Naive thymus-derived CD4-positive, alpha-beta T cell (primary cell): Measurements from ENCODE around the gene MRPL23. TPM values are rescaled to one million over a fixed set of nuclear protein-coding genes. Genes with fewer than 3 reads are reported as not detected.

Experiments
- ATAC-seq: fragments of 150-1000 bp; cut with Tn5 transposase; 2 replicates; pipeline ENCODE4 v1.10.0; 2021; ENCODE audit warnings: mild to moderate bottlenecking, moderate library complexity
- CTCF ChIA-PET: fragments of 350-600 bp; sonication (Branson Sonifier 250); formaldehyde crosslinking; loops from one replicate; lab custom pipeline; 2021; ENCODE audit warnings: antibody characterized with exemption; lab: Charles Lee
- POLR2A ChIA-PET: fragments of 350-600 bp; sonication (Branson Sonifier 250); formaldehyde crosslinking; loops from one replicate; lab custom pipeline; 2021; ENCODE audit warnings: antibody characterized with exemption, inconsistent platforms; lab: Charles Lee
- DNase-seq, 9 donors: peaks; one replicate each; pipeline versions ENCODE4 v3.0.0 to v3.0.0-alpha.2; 2020 to 2022; ENCODE audit warnings: mixed read lengths in 1 of 9
- H3K27ac ChIP-seq: one replicate; pipeline ENCODE4 v1.7.0; 2013; ENCODE audit warnings: mild to moderate bottlenecking, low read depth, low read length, moderate library complexity
- H3K27me3 ChIP-seq, 2 donors: one replicate each; pipeline ENCODE4 v1.7.0; 2013; ENCODE audit warnings: low read length in 2 of 2, mild to moderate bottlenecking in 2 of 2, moderate library complexity in 2 of 2; ENCODE audit not compliant: control insufficient read depth in 2 of 2, insufficient read depth in 2 of 2
- H3K36me3 ChIP-seq, 3 experiments: 1 replicate in 2 of 3; 2 replicates in 1 of 3; pipeline ENCODE4 v1.7.0; 2013; ENCODE audit warnings: low read length in 3 of 3, mild to moderate bottlenecking in 3 of 3, moderate library complexity in 1 of 3; ENCODE audit not compliant: insufficient read depth in 3 of 3, control insufficient read depth in 2 of 3
- H3K4me1 ChIP-seq, 2 donors: one replicate each; pipeline ENCODE4 v1.7.0; 2013; ENCODE audit warnings: low read length in 2 of 2, mild to moderate bottlenecking in 2 of 2, moderate library complexity in 1 of 2; ENCODE audit not compliant: control insufficient read depth in 2 of 2, insufficient read depth in 2 of 2
- H3K4me3 ChIP-seq: 2 replicates; pipeline ENCODE4 v1.7.0; 2013; ENCODE audit warnings: mild to moderate bottlenecking, low read length
- H3K9me3 ChIP-seq, 3 experiments: 1 replicate in 2 of 3; 2 replicates in 1 of 3; pipeline ENCODE4 v1.7.0; 2013; ENCODE audit warnings: low read length in 3 of 3; ENCODE audit not compliant: control insufficient read depth in 2 of 3
- H3K27ac Mint-ChIP-seq, 9 donors: one replicate each; pipeline ENCODE4 v1.8.0; 2020 to 2022; ENCODE audit warnings: mixed read lengths in 9 of 9, mild to moderate bottlenecking in 8 of 9, moderate library complexity in 5 of 9, inconsistent platforms in 2 of 9
- H3K27me3 Mint-ChIP-seq, 5 donors: one replicate each; pipeline ENCODE4 v1.8.0; 2021 to 2022; ENCODE audit warnings: mixed read lengths in 5 of 5, mild to moderate bottlenecking in 1 of 5
- H3K36me3 Mint-ChIP-seq, 5 donors: one replicate each; pipeline ENCODE4 v1.8.0; 2020 to 2022; ENCODE audit warnings: mixed read lengths in 5 of 5, mild to moderate bottlenecking in 3 of 5, inconsistent platforms in 1 of 5
- H3K4me1 Mint-ChIP-seq, 7 donors: one replicate each; pipeline ENCODE4 v1.8.0; 2020 to 2022; ENCODE audit warnings: mixed read lengths in 7 of 7, mild to moderate bottlenecking in 3 of 7, inconsistent platforms in 1 of 7
- H3K4me3 Mint-ChIP-seq, 10 donors: one replicate each; pipeline ENCODE4 v1.8.0; 2020 to 2022; ENCODE audit warnings: mild to moderate bottlenecking in 10 of 10, mixed read lengths in 10 of 10, moderate library complexity in 6 of 10, inconsistent platforms in 2 of 10
- H3K9me3 Mint-ChIP-seq, 11 donors: one replicate each; pipeline ENCODE4 v1.8.0; 2020 to 2022; ENCODE audit warnings: mixed read lengths in 11 of 11, mild to moderate bottlenecking in 4 of 11, inconsistent platforms in 1 of 11, moderate library complexity in 1 of 11
- intact Hi-C, 2 donors: fragments of 100-400 bp; cut with micrococcal nuclease; formaldehyde crosslinking; loops; one replicate each; pipeline ENCODE4 v1.15.1; 2023
- polyA plus RNA-seq, 2 donors: library from polyadenylated mRNA; unstranded; fragments of 300-500 nt; fragmentation: Illumina TruSeq; gene quantifications; one replicate each; pipeline ENCODE4 v1.2.3, GENCODE V29; 2021
- total RNA-seq, 6 experiments: library from RNA in 5 of 6; stranded (reverse) in 5 of 6; gene quantifications; 1 replicate in 5 of 6; 2 replicates in 1 of 6; pipeline ENCODE4 v1.2.3 and lab custom pipeline; 2021 to 2026

MRPL23 gene
- total and polyA plus RNA-seq, 7 experiments from 2014 or later = 11.3 to 54.8 (median 46.9) TPM

GRCh38 chr11:1924181-1924580, 23.0 kb upstream of the MRPL23 start:
- Histone ChIP-seq H3K27me3 (no peaks in the 10 kb centered on the region), H3K36me3 (no peaks in the 10 kb centered on the region), H3K4me3 (no peak overlapping the region), H3K27ac (no peak overlapping the region), H3K9me3 (no peaks in the 10 kb centered on the region), H3K4me1 (no peaks in the 10 kb centered on the region)
- no peaks in the 10 kb centered on the region for H3K9me3 Mint-ChIP-seq
- no peaks in the 10 kb centered on the region for H3K36me3 Mint-ChIP-seq
- no peak overlapping the region for H3K4me3 Mint-ChIP-seq
- intact Hi-C loops = no loop called here
- ChIA-PET POLR2A (interaction anchor here (0.5 kb wide), 1 partner anchor 34 kb away, joined by 3 read pairs; no protein-coding TSS in a partner anchor), CTCF (no interaction called here)
- H3K27ac Mint-ChIP-seq = peak overlapping the region in 1 of 9 donors; percentile 48
- peaks cover 3 to 10% (median 7%) of the 10 kb centered on the region in 7 donors for H3K4me1 Mint-ChIP-seq
- H3K27me3 Mint-ChIP-seq = peaks cover 0 to 7% (median 3%) of the 10 kb centered on the region in 5 donors
- DNase-seq (no peak), ATAC-seq (no peak)

GRCh38 chr11:1924646-1925372, 22.3 kb upstream of the MRPL23 start:
- Mint-ChIP-seq H3K9me3 (no peaks in the 10 kb centered on the region), H3K27me3 (peaks cover 0 to 7% (median 3%) of the 10 kb centered on the region in 5 donors)
- no peak for DNase-seq

GRCh38 chr11:1925373-1926155, 21.6 kb upstream of the MRPL23 start:
- DNase-seq = no peak
- peaks cover 0 to 7% (median 3%) of the 10 kb centered on the region in 5 donors for H3K27me3 Mint-ChIP-seq
- Histone ChIP-seq H3K4me1 (no peaks in the 10 kb centered on the region), H3K9me3 (no peaks in the 10 kb centered on the region), H3K27me3 (no peaks in the 10 kb centered on the region), H3K36me3 (no peaks in the 10 kb centered on the region), H3K27ac (no peak overlapping the region), H3K4me3 (no peak overlapping the region)
- H3K9me3 Mint-ChIP-seq = no peaks in the 10 kb centered on the region
- no peak overlapping the region for H3K27ac Mint-ChIP-seq
- H3K36me3 Mint-ChIP-seq = no peaks in the 10 kb centered on the region
- H3K4me1 Mint-ChIP-seq = peaks cover 3 to 14% (median 10%) of the 10 kb centered on the region in 7 donors
- no peak overlapping the region for H3K4me3 Mint-ChIP-seq
- ChIA-PET POLR2A (no interaction called here), CTCF (no interaction called here)
- intact Hi-C loops = no loop called here
- no peak for ATAC-seq

More at GRCh38 chr11:1924646-1925372, 22.3 kb upstream of the MRPL23 start:
- no peak overlapping the region for H3K4me3 ChIP-seq
- CTCF ChIA-PET = no interaction called here
- no peak overlapping the region for H3K27ac Mint-ChIP-seq
- no peaks in the 10 kb centered on the region for H3K27me3 ChIP-seq
- peaks cover 3 to 10% (median 7%) of the 10 kb centered on the region in 7 donors for H3K4me1 Mint-ChIP-seq
- POLR2A ChIA-PET = interaction anchor here (0.5 kb wide), 1 partner anchor 34 kb away, joined by 3 read pairs; no protein-coding TSS in a partner anchor
- no peaks in the 10 kb centered on the region for H3K9me3 ChIP-seq
- no peak overlapping the region for H3K4me3 Mint-ChIP-seq
- ATAC-seq = no peak
- H3K27ac ChIP-seq = no peak overlapping the region
- intact Hi-C loops = no loop called here
- no peaks in the 10 kb centered on the region for H3K36me3 Mint-ChIP-seq
- no peaks in the 10 kb centered on the region for H3K36me3 ChIP-seq
- H3K4me1 ChIP-seq = no peaks in the 10 kb centered on the region

GRCh38 chr11:1926156-1927025, 20.7 kb upstream of the MRPL23 start:
- no peaks in the 10 kb centered on the region for H3K36me3 ChIP-seq
- no peaks in the 10 kb centered on the region for H3K9me3 ChIP-seq
- Mint-ChIP-seq H3K4me1 (peaks cover 3 to 16% (median 10%) of the 10 kb centered on the region in 7 donors), H3K27ac (peak overlapping the region in 1 of 9 donors; percentile 34), H3K4me3 (no peak overlapping the region), H3K9me3 (no peaks in the 10 kb centered on the region), H3K36me3 (no peaks in the 10 kb centered on the region), H3K27me3 (peaks cover 0 to 7% (median 5%) of the 10 kb centered on the region in 5 donors)
- H3K4me3 ChIP-seq = no peak overlapping the region
- H3K27ac ChIP-seq = no peak overlapping the region
- DNase-seq (no peak), ATAC-seq (peak; percentile 37)
- ChIA-PET POLR2A (no interaction called here), CTCF (no interaction called here)
- no peaks in the 10 kb centered on the region for H3K4me1 ChIP-seq
- no peaks in the 10 kb centered on the region for H3K27me3 ChIP-seq
- intact Hi-C loops = no loop called here

- intact Hi-C loops = no loop called here
- peaks cover 3 to 20% (median 11%) of the 10 kb centered on the region in 7 donors for H3K4me1 Mint-ChIP-seq
- no peak overlapping the region for H3K27ac Mint-ChIP-seq
These were observed 19.9 kb upstream of the MRPL23 start for GRCh38 chr11:1927026-1927847.

More at GRCh38 chr11:1927026-1927847, 19.9 kb upstream of the MRPL23 start:
- Histone ChIP-seq H3K27me3 (no peaks in the 10 kb centered on the region), H3K9me3 (no peaks in the 10 kb centered on the region), H3K4me3 (no peak overlapping the region), H3K27ac (no peak overlapping the region), H3K36me3 (no peaks in the 10 kb centered on the region), H3K4me1 (no peaks in the 10 kb centered on the region)
- Mint-ChIP-seq H3K36me3 (no peaks in the 10 kb centered on the region), H3K4me3 (no peak overlapping the region), H3K9me3 (no peaks in the 10 kb centered on the region), H3K27me3 (peaks cover 0 to 9% (median 5%) of the 10 kb centered on the region in 5 donors)
- DNase-seq (no peak), ATAC-seq (no peak)
- POLR2A ChIA-PET = no interaction called here
- CTCF ChIA-PET = no interaction called here
